ENCODE measurements around the gene THAP3. TPM values are rescaled to one million over a fixed set of nuclear protein-coding genes. Genes with fewer than 3 reads are reported as not detected.

Gene THAP3
- total RNA-seq, 3 donors from 2014 or later: 20.3 to 28.2 (median 28.1) TPM

- DNase-seq (ENCODE audit: low spot score in 2 of 2): no peak
- Histone ChIP-seq H3K4me3 (no peak overlapping the region), H3K36me3 (no peaks in the 10 kb centered on the region), H3K9me3 (no peaks in the 10 kb centered on the region), H3K27me3 (no peaks in the 10 kb centered on the region), H3K4me1 (no peaks in the 10 kb centered on the region), H3K27ac (no peak overlapping the region)
- intact Hi-C loops (cut with DNase I; ENCODE audit: low total_unique reads): no loop called here
- TF ChIP-seq POLR2AphosphoS5 (IDR thresholded peaks at IDR 0.05) (no peak), POLR2A (IDR thresholded peaks at IDR 0.05) (no peak)
These were observed 47.9 kb downstream of the THAP3 start for GRCh38 chr1:6672558-6672957.

- intact Hi-C loops (cut with DNase I; ENCODE audit: low total_unique reads): no loop called here
- H3K27ac ChIP-seq: no peak overlapping the region
- no peak overlapping the region for H3K4me3 ChIP-seq
- TF ChIP-seq POLR2AphosphoS5 (IDR thresholded peaks at IDR 0.05) (no peak), POLR2A (IDR thresholded peaks at IDR 0.05) (no peak)
- no peaks in the 10 kb centered on the region for H3K27me3 ChIP-seq
- no peaks in the 10 kb centered on the region for H3K36me3 ChIP-seq
- H3K4me1 ChIP-seq: no peaks in the 10 kb centered on the region
- no peak for DNase-seq (ENCODE audit: low spot score in 2 of 2)
- no peaks in the 10 kb centered on the region for H3K9me3 ChIP-seq
These were observed 49.2 kb downstream of the THAP3 start for GRCh38 chr1:6673816-6674398.

DNA sequence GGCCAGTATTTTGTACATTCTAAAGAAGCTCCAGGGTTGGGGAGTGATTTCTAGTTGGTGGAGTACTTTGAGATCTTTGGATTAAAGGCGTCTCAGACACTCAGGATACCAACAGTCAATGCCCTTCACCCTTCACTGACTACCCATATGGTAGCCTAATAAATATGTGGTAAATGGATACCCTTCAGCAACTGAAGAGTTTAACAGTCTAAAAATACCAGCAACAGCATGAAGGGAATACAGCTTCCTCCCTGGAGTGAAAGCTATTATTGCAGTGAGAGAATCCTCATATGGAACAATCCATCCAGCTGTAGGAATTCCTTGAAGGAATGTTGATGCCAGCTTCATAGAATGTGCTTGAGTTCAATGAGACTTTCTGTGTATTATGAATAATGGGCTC lies 50.1 kb downstream of the THAP3 start:
- Histone ChIP-seq H3K27me3 (no peaks in the 10 kb centered on the region), H3K36me3 (no peaks in the 10 kb centered on the region), H3K4me3 (no peak overlapping the region), H3K4me1 (no peaks in the 10 kb centered on the region), H3K27ac (no peak overlapping the region), H3K9me3 (no peaks in the 10 kb centered on the region)
- TF ChIP-seq POLR2AphosphoS5 (IDR thresholded peaks at IDR 0.05) (no peak), CTCF (IDR thresholded peaks at IDR 0.05) (no peak), POLR2A (IDR thresholded peaks at IDR 0.05) (no peak)
- DNase-seq (ENCODE audit: low spot score in 2 of 2): no peak
- intact Hi-C loops (cut with DNase I; ENCODE audit: low total_unique reads): no loop called here

- Histone ChIP-seq H3K9me3 (no peaks in the 10 kb centered on the region), H3K4me3 (no peak overlapping the region), H3K27me3 (no peaks in the 10 kb centered on the region), H3K36me3 (no peaks in the 10 kb centered on the region), H3K27ac (no peak overlapping the region), H3K4me1 (no peaks in the 10 kb centered on the region)
- intact Hi-C loops (cut with DNase I; ENCODE audit: low total_unique reads): no loop called here
- no peak for TF ChIP-seq POLR2AphosphoS5 (IDR thresholded peaks at IDR 0.05)
- no peak for TF ChIP-seq CTCF (IDR thresholded peaks at IDR 0.05)
- no peak for TF ChIP-seq POLR2A (IDR thresholded peaks at IDR 0.05)
- no peak for DNase-seq (ENCODE audit: low spot score in 2 of 2)
These were observed 51.3 kb downstream of the THAP3 start for GRCh38 chr1:6675941-6676340.

Other genes starting within 250 kb of the THAP3 start
- gene ACOT7, start 231.1 kb upstream of the THAP3 start, total RNA-seq: 10 to 100 TPM in 2 of 3 donors, 1 to 10 TPM in 1; 9.4 to 12.8 (median 11.5) TPM
- 1 to 10 TPM in 2 of 3 donors, not detected in 1; 3.4 to 3.6 TPM for gene HES2, start 204.9 kb upstream of the THAP3 start, total RNA-seq
- 10 to 100 TPM in 2 of 3 donors, not detected in 1; 10.8 to 11.1 TPM for gene ESPN, start 200.1 kb upstream of the THAP3 start, total RNA-seq
- 10 to 100 TPM in 2 of 3 donors, 1 to 10 TPM in 1; 3.8 to 13.1 (median 12.4) TPM for gene TNFRSF25, start 158.7 kb upstream of the THAP3 start, total RNA-seq
- 10 to 100 TPM in 2 of 3 donors, 1 to 10 TPM in 1; 7.0 to 12.0 (median 11.8) TPM for gene PLEKHG5, start 133.2 kb upstream of the THAP3 start, total RNA-seq
- gene NOL9, start 70.4 kb upstream of the THAP3 start, total RNA-seq: 10 to 100 TPM; 14.7 to 29.6 (median 25.2) TPM
- gene TAS1R1, start 69.6 kb upstream of the THAP3 start, total RNA-seq: under 1 TPM in 1 of 3 donors, not detected in 2; 0.16 TPM
- gene ZBTB48, start 44.9 kb upstream of the THAP3 start, total RNA-seq: 10 to 100 TPM; 19.3 to 19.6 (median 19.4) TPM
- gene KLHL21, start 22.0 kb upstream of the THAP3 start, total RNA-seq: 10 to 100 TPM; 45.2 to 61.3 (median 58.1) TPM
- gene PHF13, start 11.1 kb upstream of the THAP3 start, total RNA-seq: 10 to 100 TPM; 10.9 to 18.3 (median 14.4) TPM
- gene DNAJC11, start 76.9 kb downstream of the THAP3 start, total RNA-seq: 10 to 100 TPM; 23.0 to 30.5 (median 25.6) TPM
- gene CAMTA1, start 160.6 kb downstream of the THAP3 start, total RNA-seq: 10 to 100 TPM; 53.4 to 84.0 (median 61.9) TPM